ENCODE data around the gene VN1R4. TPM values are rescaled to one million over a fixed set of nuclear protein-coding genes. Genes with fewer than 3 reads are reported as not detected.

Gene VN1R4
- total RNA-seq, 1 experiment from 2014 or later: not detected

Other genes with a start within 250 kb of the VN1R4 start
- not detected in 2 replicates for gene ERVV-2, start 223.0 kb downstream of the VN1R4 start, total RNA-seq (2014; rRNA removed; shearing (Covaris generic))
- 21.4 and 22.4 TPM in 2 replicates for gene ZNF160, start 164.3 kb downstream of the VN1R4 start, total RNA-seq (2014; rRNA removed; shearing (Covaris generic))
- 4.8 and 8.4 TPM in 2 replicates for gene ZNF415, start 134.8 kb downstream of the VN1R4 start, total RNA-seq (2014; rRNA removed; shearing (Covaris generic))
- gene ZNF347, start 108.7 kb downstream of the VN1R4 start, total RNA-seq (2014; rRNA removed; shearing (Covaris generic)): 11.2 and 16.2 TPM in 2 replicates
- 1.1 and 8.2 TPM in 2 replicates for gene ZNF665, start 74.4 kb downstream of the VN1R4 start, total RNA-seq (2014; rRNA removed; shearing (Covaris generic))
- gene ZNF677, start 12.8 kb downstream of the VN1R4 start, total RNA-seq (2014; rRNA removed; shearing (Covaris generic)): 6.4 and 7.7 TPM in 2 replicates
- not detected in 2 replicates for gene VN1R2, start 9.4 kb downstream of the VN1R4 start, total RNA-seq (2014; rRNA removed; shearing (Covaris generic))
- 8.3 and 13.6 TPM in 2 replicates for gene ZNF845, start 66.0 kb upstream of the VN1R4 start, total RNA-seq (2014; rRNA removed; shearing (Covaris generic))
- gene ZNF525, start 98.0 kb upstream of the VN1R4 start, total RNA-seq (2014; rRNA removed; shearing (Covaris generic)): 8.7 and 9.3 TPM in 2 replicates
- gene ZNF765, start 127.4 kb upstream of the VN1R4 start, total RNA-seq (2014; rRNA removed; shearing (Covaris generic)): 10.1 and 10.9 TPM in 2 replicates
- gene ZNF761, start 164.3 kb upstream of the VN1R4 start, total RNA-seq (2014; rRNA removed; shearing (Covaris generic)): 17.4 and 22.2 TPM in 2 replicates
- 3.7 and 4.2 TPM in 2 replicates for gene ZNF813, start 200.0 kb upstream of the VN1R4 start, total RNA-seq (2014; rRNA removed; shearing (Covaris generic))

Data from M059J (cell line).